ENCODE measurements around the gene CFAP92. TPM values are rescaled to one million over a fixed set of nuclear protein-coding genes. Genes with fewer than 3 reads are reported as not detected.

Gene CFAP92
- total RNA-seq, 3 donors from 2014 or later, result 0.66 to 1.4 (median 1.3) TPM

- TF ChIP-seq POLR2A (IDR thresholded peaks at IDR 0.05) (no peak), POLR2AphosphoS5 (IDR thresholded peaks at IDR 0.05) (no peak), CTCF (IDR thresholded peaks at IDR 0.05) (no peak)
- Histone ChIP-seq H3K27me3 (no peaks in the 10 kb centered on the region), H3K36me3 (no peaks in the 10 kb centered on the region), H3K27ac (no peak overlapping the region), H3K4me3 (no peak overlapping the region), H3K4me1 (no peaks in the 10 kb centered on the region), H3K9me3 (no peaks in the 10 kb centered on the region)
- intact Hi-C loops (cut with DNase I; ENCODE audit: low total_unique reads), result no loop called here
- no peak for DNase-seq (ENCODE audit: low spot score in 2 of 2)
These were observed 51.5 kb downstream of the CFAP92 start for GRCh38 chr3:128942161-128942952.

GRCh38 chr3:128940252-128940651, 53.6 kb downstream of the CFAP92 start:
- H3K4me3 ChIP-seq, result no peak overlapping the region
- DNase-seq (ENCODE audit: low spot score in 2 of 2), result no peak
- no peaks in the 10 kb centered on the region for H3K36me3 ChIP-seq
- no peaks in the 10 kb centered on the region for H3K4me1 ChIP-seq
- H3K9me3 ChIP-seq, result no peaks in the 10 kb centered on the region
- intact Hi-C loops (cut with DNase I; ENCODE audit: low total_unique reads), result no loop called here
- no peaks in the 10 kb centered on the region for H3K27me3 ChIP-seq
- H3K27ac ChIP-seq, result no peak overlapping the region
- TF ChIP-seq CTCF (IDR thresholded peaks at IDR 0.05) (no peak), POLR2AphosphoS5 (IDR thresholded peaks at IDR 0.05) (no peak), POLR2A (IDR thresholded peaks at IDR 0.05) (no peak)

- TF ChIP-seq CTCF (IDR thresholded peaks at IDR 0.05), result no peak
- TF ChIP-seq POLR2A (IDR thresholded peaks at IDR 0.05), result no peak
- no peak for TF ChIP-seq POLR2AphosphoS5 (IDR thresholded peaks at IDR 0.05)
- no peaks in the 10 kb centered on the region for H3K27me3 ChIP-seq
- H3K9me3 ChIP-seq, result no peaks in the 10 kb centered on the region
- H3K27ac ChIP-seq, result no peak overlapping the region
- no peak overlapping the region for H3K4me3 ChIP-seq
- H3K36me3 ChIP-seq, result no peaks in the 10 kb centered on the region
- intact Hi-C loops (cut with DNase I; ENCODE audit: low total_unique reads), result no loop called here
- H3K4me1 ChIP-seq, result no peaks in the 10 kb centered on the region
- DNase-seq (ENCODE audit: low spot score in 2 of 2), result no peak
These were observed 57.5 kb downstream of the CFAP92 start for GRCh38 chr3:128936341-128936740.

GRCh38 chr3:128935922-128936321, 58.0 kb downstream of the CFAP92 start:
- H3K36me3 ChIP-seq, result no peaks in the 10 kb centered on the region
- H3K27me3 ChIP-seq, result no peaks in the 10 kb centered on the region
- H3K4me1 ChIP-seq, result no peaks in the 10 kb centered on the region
- H3K9me3 ChIP-seq, result no peaks in the 10 kb centered on the region
- no peak for TF ChIP-seq POLR2A (IDR thresholded peaks at IDR 0.05)
- TF ChIP-seq CTCF (IDR thresholded peaks at IDR 0.05), result no peak
- no peak overlapping the region for H3K27ac ChIP-seq
- intact Hi-C loops (cut with DNase I; ENCODE audit: low total_unique reads), result no loop called here
- DNase-seq (ENCODE audit: low spot score in 2 of 2), result no peak
- no peak overlapping the region for H3K4me3 ChIP-seq

GRCh38 chr3:128933922-128934253, 60.0 kb downstream of the CFAP92 start:
- H3K4me1 ChIP-seq, result no peaks in the 10 kb centered on the region
- intact Hi-C loops (cut with DNase I; ENCODE audit: low total_unique reads), result no loop called here
- H3K27me3 ChIP-seq, result no peaks in the 10 kb centered on the region
- H3K27ac ChIP-seq, result no peak overlapping the region
- no peak for DNase-seq (ENCODE audit: low spot score in 2 of 2)
- TF ChIP-seq CTCF (IDR thresholded peaks at IDR 0.05) (no peak), POLR2A (IDR thresholded peaks at IDR 0.05) (no peak), POLR2AphosphoS5 (IDR thresholded peaks at IDR 0.05) (no peak)
- H3K36me3 ChIP-seq, result no peaks in the 10 kb centered on the region
- H3K4me3 ChIP-seq, result no peak overlapping the region
- H3K9me3 ChIP-seq, result no peaks in the 10 kb centered on the region

Data from breast epithelium (tissue), 4 donors.